ENCODE results near the gene BRINP3.

BRINP3 gene

GRCh38 chr1:190159146-190159545 lies 318.5 kb downstream of the BRINP3 start:
- H3K27ac ChIP-seq (ENCODE audit: low read depth, low read length): no peak overlapping the region
- H3F3A ChIP-seq (ENCODE audit: insufficient read depth): no peaks in the 10 kb centered on the region
- TF ChIP-seq CTCF (IDR thresholded peaks at IDR 0.05; ENCODE audit: insufficient read depth, low read length, poor library complexity, severe bottlenecking): no peak
- no peaks in the 10 kb centered on the region for H3K27me3 ChIP-seq (ENCODE audit: low read length)
- no peaks in the 10 kb centered on the region for H4K20me1 ChIP-seq (ENCODE audit: low read depth, low read length)
- H3K4me2 ChIP-seq (ENCODE audit: low read depth, low read length, poor library complexity, severe bottlenecking): no peak overlapping the region
- peak overlapping the region; percentile 65 for H2AFZ ChIP-seq (ENCODE audit: low read depth, low read length, severe bottlenecking)
- H3K36me3 ChIP-seq (ENCODE audit: low read length): no peaks in the 10 kb centered on the region
- H3K4me3 ChIP-seq (ENCODE audit: insufficient read depth, low read length, poor library complexity, severe bottlenecking): no peak overlapping the region
- H3K79me2 ChIP-seq (ENCODE audit: insufficient read depth, low read length): no peaks in the 10 kb centered on the region
- no peaks in the 10 kb centered on the region for H3K9me2 ChIP-seq (replicated peaks; ENCODE audit: insufficient read depth, low read length)
- no peaks in the 10 kb centered on the region for H3K9me3 ChIP-seq (ENCODE audit: insufficient read depth, low read length)
- no peak overlapping the region for H3K9ac ChIP-seq (ENCODE audit: low read length)

GRCh38 chr1:190154744-190155143 lies 322.9 kb downstream of the BRINP3 start:
- H3F3A ChIP-seq (ENCODE audit: insufficient read depth): no peaks in the 10 kb centered on the region
- no peak overlapping the region for H3K9ac ChIP-seq (ENCODE audit: low read length)
- H2AFZ ChIP-seq (ENCODE audit: low read depth, low read length, severe bottlenecking): no peak overlapping the region
- H3K79me2 ChIP-seq (ENCODE audit: insufficient read depth, low read length): no peaks in the 10 kb centered on the region
- no peaks in the 10 kb centered on the region for H3K27me3 ChIP-seq (ENCODE audit: low read length)
- no peaks in the 10 kb centered on the region for H4K20me1 ChIP-seq (ENCODE audit: low read depth, low read length)
- no peak overlapping the region for H3K4me2 ChIP-seq (ENCODE audit: low read depth, low read length, poor library complexity, severe bottlenecking)
- no peaks in the 10 kb centered on the region for H3K9me3 ChIP-seq (ENCODE audit: insufficient read depth, low read length)
- no peak overlapping the region for H3K4me3 ChIP-seq (ENCODE audit: insufficient read depth, low read length, poor library complexity, severe bottlenecking)
- no peak for TF ChIP-seq CTCF (IDR thresholded peaks at IDR 0.05; ENCODE audit: insufficient read depth, low read length, poor library complexity, severe bottlenecking)
- TF ChIP-seq EZH2phosphoT487 (conservative IDR thresholded peaks at IDR 0.05; ENCODE audit: low read length): no peak
- no peaks in the 10 kb centered on the region for H3K36me3 ChIP-seq (ENCODE audit: low read length)
- no peaks in the 10 kb centered on the region for H3K9me2 ChIP-seq (replicated peaks; ENCODE audit: insufficient read depth, low read length)
- no peak overlapping the region for H3K27ac ChIP-seq (ENCODE audit: low read depth, low read length)

- Histone ChIP-seq H3K9me3 (ENCODE audit: insufficient read depth, low read length) (no peaks in the 10 kb centered on the region), H3K79me2 (ENCODE audit: insufficient read depth, low read length) (no peaks in the 10 kb centered on the region), H2AFZ (ENCODE audit: low read depth, low read length, severe bottlenecking) (peak overlapping the region; percentile 77), H3K27me3 (ENCODE audit: low read length) (no peaks in the 10 kb centered on the region), H3K27ac (ENCODE audit: low read depth, low read length) (no peak overlapping the region), H3K9ac (ENCODE audit: low read length) (no peak overlapping the region), H3K36me3 (ENCODE audit: low read length) (no peaks in the 10 kb centered on the region), H3K9me2 (replicated peaks; ENCODE audit: insufficient read depth, low read length) (no peaks in the 10 kb centered on the region), H3F3A (ENCODE audit: insufficient read depth) (peaks cover 2% of the 10 kb centered on the region; the same call in 1 of the 2 replicates), H3K4me3 (ENCODE audit: insufficient read depth, low read length, poor library complexity, severe bottlenecking) (no peak overlapping the region), H4K20me1 (ENCODE audit: low read depth, low read length) (no peaks in the 10 kb centered on the region), H3K4me2 (ENCODE audit: low read depth, low read length, poor library complexity, severe bottlenecking) (no peak overlapping the region)
- TF ChIP-seq CTCF (IDR thresholded peaks at IDR 0.05; ENCODE audit: insufficient read depth, low read length, poor library complexity, severe bottlenecking): no peak
These were observed 330.0 kb downstream of the BRINP3 start for GRCh38 chr1:190147616-190148015.

- H2AFZ ChIP-seq (ENCODE audit: low read depth, low read length, severe bottlenecking): no peak overlapping the region
- H3K79me2 ChIP-seq (ENCODE audit: insufficient read depth, low read length): no peaks in the 10 kb centered on the region
- H3K9me2 ChIP-seq (replicated peaks; ENCODE audit: insufficient read depth, low read length): no peaks in the 10 kb centered on the region
- H3K4me2 ChIP-seq (ENCODE audit: low read depth, low read length, poor library complexity, severe bottlenecking): no peak overlapping the region
- TF ChIP-seq CTCF (IDR thresholded peaks at IDR 0.05; ENCODE audit: insufficient read depth, low read length, poor library complexity, severe bottlenecking) (no peak), EZH2phosphoT487 (conservative IDR thresholded peaks at IDR 0.05; ENCODE audit: low read length) (no peak)
- no peak overlapping the region for H3K4me3 ChIP-seq (ENCODE audit: insufficient read depth, low read length, poor library complexity, severe bottlenecking)
- H3K27me3 ChIP-seq (ENCODE audit: low read length): no peaks in the 10 kb centered on the region
- no peaks in the 10 kb centered on the region for H3K9me3 ChIP-seq (ENCODE audit: insufficient read depth, low read length)
- H4K20me1 ChIP-seq (ENCODE audit: low read depth, low read length): no peaks in the 10 kb centered on the region
- peaks cover 2% of the 10 kb centered on the region; the same call in 1 of the 2 replicates for H3F3A ChIP-seq (ENCODE audit: insufficient read depth)
- H3K36me3 ChIP-seq (ENCODE audit: low read length): no peaks in the 10 kb centered on the region
- no peak overlapping the region for H3K9ac ChIP-seq (ENCODE audit: low read length)
- no peak overlapping the region for H3K27ac ChIP-seq (ENCODE audit: low read depth, low read length)
These were observed 333.0 kb downstream of the BRINP3 start for GRCh38 chr1:190144650-190145049.

All from SU-DHL-6 (cell line).